GM12892 (cell line): ENCODE measurements around the gene PTPN14.

Source experiments
- POLR2A ChIP-seq: IDR thresholded peaks from 2 replicates; pipeline ENCODE4 v1.6.1; 2011; ENCODE audit warnings: low read depth, low read length, control low read depth
- TAF1 ChIP-seq: IDR thresholded peaks from 2 replicates; pipeline ENCODE4 v1.6.1; 2011; ENCODE audit warnings: low read depth, mild to moderate bottlenecking, control low read depth, low read length, borderline replicate concordance

DNA sequence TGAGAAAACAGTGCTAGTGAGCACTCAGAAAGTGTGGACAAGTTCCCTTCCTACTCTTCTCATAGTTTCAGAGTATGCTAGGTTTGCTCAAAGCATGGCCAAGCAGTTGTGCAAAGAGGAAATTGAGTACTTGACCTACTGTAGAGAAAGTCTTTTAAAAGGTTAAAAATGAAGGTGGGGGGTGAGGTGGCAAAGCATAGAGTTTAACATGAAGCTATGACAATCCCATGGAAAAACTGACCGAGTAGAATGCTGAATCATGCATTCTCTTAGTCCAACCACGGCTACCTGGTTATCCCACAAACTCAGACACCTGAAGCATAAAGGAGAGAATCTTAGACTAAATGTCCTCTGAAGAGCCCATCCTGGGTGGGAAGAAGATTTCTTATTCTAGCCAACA lies 79.9 kb downstream of the PTPN14 start:
- TF ChIP-seq POLR2A (no peak), TAF1 (no peak)
